C4-2B (cell line): ENCODE data around the gene NFIA.

Experiments used
- H3K27ac ChIP-seq: fragments of 450-650 bp; 2 replicates; pipeline ENCODE4 v1.5.1; 2017
- ZFX ChIP-seq: fragments of 450-650 bp; IDR thresholded peaks from 2 replicates; pipeline ENCODE4 v1.6.1; 2017
- TF ChIP-seq, protein P1 (sequence below): fragments of 450-650 bp; conservative IDR thresholded peaks from 2 replicates; pipeline ENCODE4 v1.5.1; 2017; ENCODE audit warnings: mild to moderate bottlenecking

NFIA gene

GRCh38 chr1:61397935-61398334 is 315.6 kb downstream of the NFIA start:
- H3K27ac ChIP-seq, result no peak overlapping the region
- TF ChIP-seq, protein P1, sequence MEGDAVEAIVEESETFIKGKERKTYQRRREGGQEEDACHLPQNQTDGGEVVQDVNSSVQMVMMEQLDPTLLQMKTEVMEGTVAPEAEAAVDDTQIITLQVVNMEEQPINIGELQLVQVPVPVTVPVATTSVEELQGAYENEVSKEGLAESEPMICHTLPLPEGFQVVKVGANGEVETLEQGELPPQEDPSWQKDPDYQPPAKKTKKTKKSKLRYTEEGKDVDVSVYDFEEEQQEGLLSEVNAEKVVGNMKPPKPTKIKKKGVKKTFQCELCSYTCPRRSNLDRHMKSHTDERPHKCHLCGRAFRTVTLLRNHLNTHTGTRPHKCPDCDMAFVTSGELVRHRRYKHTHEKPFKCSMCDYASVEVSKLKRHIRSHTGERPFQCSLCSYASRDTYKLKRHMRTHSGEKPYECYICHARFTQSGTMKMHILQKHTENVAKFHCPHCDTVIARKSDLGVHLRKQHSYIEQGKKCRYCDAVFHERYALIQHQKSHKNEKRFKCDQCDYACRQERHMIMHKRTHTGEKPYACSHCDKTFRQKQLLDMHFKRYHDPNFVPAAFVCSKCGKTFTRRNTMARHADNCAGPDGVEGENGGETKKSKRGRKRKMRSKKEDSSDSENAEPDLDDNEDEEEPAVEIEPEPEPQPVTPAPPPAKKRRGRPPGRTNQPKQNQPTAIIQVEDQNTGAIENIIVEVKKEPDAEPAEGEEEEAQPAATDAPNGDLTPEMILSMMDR, result no peak
- no peak for TF ChIP-seq ZFX

GRCh38 chr1:61399199-61399598 is 316.8 kb downstream of the NFIA start:
- TF ChIP-seq ZFX, result no peak
- TF ChIP-seq, protein P1, result no peak
- H3K27ac ChIP-seq, result no peak overlapping the region

- TF ChIP-seq ZFX, result no peak
- TF ChIP-seq, protein P1, result no peak
- no peak overlapping the region for H3K27ac ChIP-seq
These were observed 317.9 kb downstream of the NFIA start for GRCh38 chr1:61400131-61400770.

DNA sequence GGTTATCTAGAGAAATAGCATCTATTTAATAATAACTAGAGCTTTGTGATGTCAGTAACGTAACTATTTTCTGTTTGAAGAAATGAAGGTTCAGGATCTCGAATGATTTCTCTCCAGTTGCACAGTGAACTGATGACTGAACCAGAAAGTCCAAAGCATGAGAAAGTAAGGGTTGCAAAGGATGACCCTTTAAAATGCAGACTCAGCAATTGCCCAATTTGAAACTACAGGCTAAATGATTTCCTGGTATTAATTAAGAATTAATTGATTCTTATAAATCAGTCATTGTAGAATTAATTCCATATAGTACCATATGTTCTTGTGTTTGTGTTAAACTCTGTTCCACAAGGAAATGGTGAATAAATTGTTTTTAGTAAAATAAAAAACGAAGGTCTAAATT is 318.6 kb downstream of the NFIA start:
- no peak for TF ChIP-seq ZFX
- TF ChIP-seq, protein P1, result no peak
- H3K27ac ChIP-seq, result no peak overlapping the region

DNA sequence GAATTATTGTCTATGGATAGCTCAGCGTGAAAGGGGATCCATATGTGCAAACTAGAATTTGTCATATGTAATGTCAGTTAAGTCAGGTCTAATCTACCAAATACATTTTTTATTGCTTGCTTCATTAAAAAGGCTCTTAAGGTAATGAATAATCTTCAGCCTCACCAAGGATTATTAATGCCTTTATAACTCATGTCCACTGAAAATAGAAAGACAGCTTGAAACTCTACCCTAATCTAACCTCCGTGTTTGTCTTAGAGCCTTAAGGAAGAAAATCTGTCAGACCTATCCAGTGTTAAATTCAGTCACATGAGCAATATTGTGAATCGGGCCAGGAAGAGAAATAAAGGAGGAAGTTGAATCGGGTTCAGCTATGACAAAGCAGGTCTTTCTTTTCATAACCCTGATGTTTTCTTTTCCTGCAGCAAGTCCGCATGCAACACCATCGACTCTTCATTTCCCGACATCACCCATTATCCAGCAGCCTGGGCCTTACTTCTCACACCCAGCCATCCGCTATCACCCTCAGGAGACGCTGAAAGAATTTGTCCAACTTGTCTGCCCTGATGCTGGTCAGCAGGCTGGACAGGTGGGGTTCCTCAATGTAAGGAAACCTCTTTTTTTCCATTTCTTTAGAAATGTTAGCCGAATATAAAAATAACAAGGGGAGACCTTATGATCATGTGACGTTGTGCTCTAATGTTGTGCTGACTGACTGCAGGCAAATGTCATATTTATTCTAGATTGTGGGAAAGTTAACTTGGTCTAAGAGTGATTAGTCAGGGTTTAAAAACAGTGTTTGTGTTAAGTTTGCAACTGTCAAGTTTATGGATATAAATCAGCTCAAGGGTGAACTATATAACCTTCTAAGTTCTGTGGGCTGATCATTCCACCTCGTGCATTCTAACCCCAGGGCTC is 321.6 kb downstream of the NFIA start:
- no peak for TF ChIP-seq ZFX
- TF ChIP-seq, protein P1, result no peak
- H3K27ac ChIP-seq, result no peak overlapping the region

DNA sequence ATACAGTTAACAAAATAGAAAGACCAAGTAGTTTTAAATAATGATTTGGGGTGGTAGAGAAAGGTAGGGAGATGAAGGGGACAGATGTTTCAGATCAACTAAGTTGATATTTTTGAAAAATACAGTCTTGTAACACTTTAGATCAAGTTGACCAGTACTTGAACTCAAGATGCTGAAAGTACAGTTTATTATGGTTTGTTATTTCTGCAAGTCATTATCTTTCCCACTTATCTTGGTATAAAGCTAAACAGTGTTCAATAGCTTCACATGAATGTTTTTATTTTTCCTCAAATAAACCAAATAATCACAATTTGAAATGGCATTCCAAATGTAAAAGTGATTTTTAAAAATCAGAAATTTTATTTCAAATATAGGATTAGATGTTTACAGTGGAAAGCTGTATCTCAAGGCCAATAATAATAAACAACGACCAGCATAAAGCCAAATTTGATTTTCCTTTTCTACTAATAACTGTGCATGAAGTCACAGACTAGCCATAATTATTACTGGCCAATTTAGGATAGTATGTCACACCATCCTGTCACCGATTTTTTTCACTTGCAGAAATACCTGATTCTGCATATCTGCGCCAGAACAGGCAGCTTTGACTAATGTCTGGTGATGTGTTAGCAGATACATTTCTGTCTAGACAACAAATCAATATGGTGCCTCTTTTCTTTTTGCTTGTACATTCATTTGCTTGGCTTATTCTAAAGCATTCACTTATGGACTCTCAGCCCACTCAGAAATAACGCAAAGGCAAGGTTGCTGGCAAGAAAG is 322.4 kb downstream of the NFIA start:
- no peak overlapping the region for H3K27ac ChIP-seq
- TF ChIP-seq ZFX, result no peak
- TF ChIP-seq, protein P1, result no peak
